ENCODE results near the gene ANKS3. TPM values are rescaled to one million over a fixed set of nuclear protein-coding genes. Genes with fewer than 3 reads are reported as not detected.

The ANKS3 gene
- total and polyA plus RNA-seq, 2 of the 8 experiments (the other 6 are each of a cell fraction or from before 2014, with no cell fraction given): 15.5 to 23.9 TPM

DNA sequence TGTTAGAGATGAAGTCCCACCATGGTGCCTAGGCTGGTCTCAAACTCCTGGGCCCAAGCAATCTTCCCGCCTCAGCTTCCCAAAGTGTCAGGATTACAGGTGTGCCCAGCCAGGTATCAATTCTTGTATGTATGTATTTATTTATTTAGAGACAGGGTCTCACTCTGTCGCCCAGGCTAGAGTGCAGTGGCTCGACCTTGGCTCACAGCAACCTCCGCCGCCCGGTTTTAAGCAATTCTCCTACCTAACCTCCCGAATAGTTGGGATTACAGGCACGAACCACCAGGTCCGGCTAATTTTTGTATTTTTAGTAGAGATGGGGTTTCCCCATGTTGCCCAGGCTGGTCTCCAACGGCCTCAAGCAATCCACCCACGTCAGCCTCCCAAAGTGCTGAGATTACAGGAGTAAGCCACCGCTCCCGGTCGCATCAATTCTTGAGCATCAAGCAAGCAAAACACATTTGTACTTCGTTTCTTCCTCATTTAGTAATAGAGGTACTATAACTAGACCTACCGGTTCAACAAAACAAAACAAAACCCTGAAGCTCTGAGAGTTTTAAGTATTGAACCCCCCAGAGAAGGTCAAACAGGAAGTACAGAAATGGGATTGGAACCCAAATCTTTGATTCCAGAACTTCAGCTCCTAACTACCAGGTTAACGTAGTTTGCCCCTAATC, 33.9 kb upstream of the ANKS3 start:
- Histone ChIP-seq H2AFZ (ENCODE audit: low read length) (0 out of 2 replicates have a peak overlapping the region, but pooled peaks have one; percentile 51), H3K23me2 (ENCODE audit: low read depth, low read length) (peaks cover 13% of the 10 kb centered on the region), H3K4me3 (ENCODE audit: extremely low read depth in 1 of 4, insufficient read depth in 2 of 4, low read depth in 3 of 4, low read length in 4 of 4) (peak overlapping the region; percentile 37 to 99 (median 74)), H3K4me1 (replicated peaks in 1 of 4; ENCODE audit: control insufficient read depth in 3 of 4, insufficient read depth in 4 of 4, low read length in 3 of 4) (peaks cover 0 to 3% (median 1%) of the 10 kb centered on the region in 4 experiments; a peak in 2 of 7 replicates), H3K9ac (replicated peaks in 1 of 4; ENCODE audit: extremely low read depth in 1 of 4, low read depth in 3 of 4, low read length in 3 of 4) (peak overlapping the region in 3 of 4 experiments; percentile 46 to 88 (median 48); a peak in 5 of 7 replicates), H3K14ac (ENCODE audit: insufficient read length) (no peak overlapping the region), H3K27me3 (replicated peaks in 1 of 4; ENCODE audit: control insufficient read depth in 3 of 4, extremely low read depth in 1 of 4, insufficient read depth in 3 of 4, low read length in 3 of 4) (no peaks in the 10 kb centered on the region), H3K79me2 (ENCODE audit: control insufficient read depth in 1 of 2, insufficient read depth in 2 of 2, low read length in 2 of 2) (peaks cover 0 to 15% of the 10 kb centered on the region in 2 experiments; a peak in 2 of 4 replicates), H3K4ac (replicated peaks; ENCODE audit: insufficient read length, low read depth, low read length) (no peak overlapping the region), H4K5ac (ENCODE audit: insufficient read length, low read depth, low read length) (peak overlapping the region; percentile 82), H3K79me1 (ENCODE audit: low read depth, low read length) (peaks cover 5% of the 10 kb centered on the region; the same call in 1 of the 2 replicates), H3K4me2 (ENCODE audit: insufficient read depth in 1 of 2, low read depth in 2 of 2, low read length in 2 of 2) (peak overlapping the region; percentile 68 to 85), H2BK15ac (ENCODE audit: low read length) (peak overlapping the region; percentile 75), H2BK20ac (ENCODE audit: low read length) (no peak overlapping the region), H2BK12ac (ENCODE audit: low read depth, low read length) (no peak overlapping the region), H3K18ac (ENCODE audit: extremely low read depth, low read length) (peak overlapping the region; percentile 71; the same call in 1 of the 2 replicates), H3K56ac (replicated peaks; ENCODE audit: insufficient read length, low read depth, low read length) (peak overlapping the region; percentile 74), H3K36me3 (ENCODE audit: control insufficient read depth in 2 of 4, insufficient read depth in 4 of 4, low read length in 3 of 4) (peaks cover 0 to 5% (median 4%) of the 10 kb centered on the region in 4 experiments; a peak in 6 of 8 replicates), H2AK5ac (ENCODE audit: low read depth, low read length) (no peak overlapping the region), H2BK120ac (replicated peaks; ENCODE audit: low read depth, low read length) (no peak overlapping the region), H2BK5ac (ENCODE audit: low read depth, low read length) (peak overlapping the region; percentile 80), H3K23ac (ENCODE audit: insufficient read length) (no peak overlapping the region), H3K9me3 (ENCODE audit: insufficient read depth in 2 of 2, low read depth in 1 of 2, low read length in 1 of 2) (no peaks in the 10 kb centered on the region), H4K91ac (replicated peaks; ENCODE audit: insufficient read length, low read length) (peak overlapping the region; percentile 88), H3K27ac (ENCODE audit: low read depth, low read length) (peak overlapping the region; percentile 63; the same call in 1 of the 2 replicates), H4K8ac (ENCODE audit: extremely low read depth, insufficient read depth, low read length) (no peak overlapping the region), H4K20me1 (replicated peaks in 1 of 2; ENCODE audit: control insufficient read depth in 1 of 2, insufficient read depth in 2 of 2, low read length in 2 of 2) (peaks cover 0 to 7% of the 10 kb centered on the region in 2 experiments)
- ChIA-PET CTCF (ENCODE audit: partially characterized antibody) (no interaction called here), POLR2A (ENCODE audit: partially characterized antibody) (interaction anchor here (0.7 to 2.0 kb wide), 14 partner anchors 15 to 175 kb away, joined by 3 to 8 read pairs (median 4); partner anchors contain the start of genes ANKS3, DNAAF8, MGRN1 and NUDT16L1)
- no peak for FAIRE-seq
- TF ChIP-seq CREB1 (IDR thresholded peaks at IDR 0.05): no peak
- TF ChIP-seq SP4 (IDR thresholded peaks at IDR 0.05; ENCODE audit: low read length): no peak
- TF ChIP-seq CHD2 (IDR thresholded peaks at IDR 0.05; ENCODE audit: low read length): no peak
- TF ChIP-seq EGR1 (IDR thresholded peaks at IDR 0.05; ENCODE audit: borderline replicate concordance, low read depth, low read length): no peak
- TF ChIP-seq, protein P1, sequence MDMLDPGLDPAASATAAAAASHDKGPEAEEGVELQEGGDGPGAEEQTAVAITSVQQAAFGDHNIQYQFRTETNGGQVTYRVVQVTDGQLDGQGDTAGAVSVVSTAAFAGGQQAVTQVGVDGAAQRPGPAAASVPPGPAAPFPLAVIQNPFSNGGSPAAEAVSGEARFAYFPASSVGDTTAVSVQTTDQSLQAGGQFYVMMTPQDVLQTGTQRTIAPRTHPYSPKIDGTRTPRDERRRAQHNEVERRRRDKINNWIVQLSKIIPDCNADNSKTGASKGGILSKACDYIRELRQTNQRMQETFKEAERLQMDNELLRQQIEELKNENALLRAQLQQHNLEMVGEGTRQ (IDR thresholded peaks at IDR 0.05; ENCODE audit: low read length): no peak
- no peak for TF ChIP-seq SUZ12 (IDR thresholded peaks at IDR 0.05; ENCODE audit: low read length)
- TF ChIP-seq SP2 (IDR thresholded peaks at IDR 0.05; ENCODE audit: low read length): no peak
- TF ChIP-seq CBX8 (IDR thresholded peaks at IDR 0.05; ENCODE audit: borderline replicate concordance, low read depth, low read length): no peak
- no peak for TF ChIP-seq GTF2F1 (IDR thresholded peaks at IDR 0.05; ENCODE audit: borderline replicate concordance, low read depth, low read length)
- WGBS, 2 experiments (ENCODE audit: extremely low coverage in 1 of 2, insufficient coverage in 1 of 2, insufficient read length in 1 of 2, insufficient replicate concordance in 2 of 2, low coverage in 1 of 2, low lambda C conversion rate in 2 of 2, missing lambda C conversion rate in 1 of 2): 70% methylated on average over 17 of the region's 17 CpGs; no CpG with 5 or more reads in 1 of the 2 experiments
- DNase-seq (ENCODE audit: low read depth in 1 of 2, low spot score in 2 of 2): no peak

Measured in H1 (cell line).